ENCODE measurements around the gene HLA-DRA. TPM values are rescaled to one million over a fixed set of nuclear protein-coding genes. Genes with fewer than 3 reads are reported as not detected.

Gene HLA-DRA
- total and polyA plus RNA-seq, 2 of the 8 experiments (the other 6 are each of a cell fraction or from before 2014, with no cell fraction given), result 5.0 to 6.2 TPM

DNA sequence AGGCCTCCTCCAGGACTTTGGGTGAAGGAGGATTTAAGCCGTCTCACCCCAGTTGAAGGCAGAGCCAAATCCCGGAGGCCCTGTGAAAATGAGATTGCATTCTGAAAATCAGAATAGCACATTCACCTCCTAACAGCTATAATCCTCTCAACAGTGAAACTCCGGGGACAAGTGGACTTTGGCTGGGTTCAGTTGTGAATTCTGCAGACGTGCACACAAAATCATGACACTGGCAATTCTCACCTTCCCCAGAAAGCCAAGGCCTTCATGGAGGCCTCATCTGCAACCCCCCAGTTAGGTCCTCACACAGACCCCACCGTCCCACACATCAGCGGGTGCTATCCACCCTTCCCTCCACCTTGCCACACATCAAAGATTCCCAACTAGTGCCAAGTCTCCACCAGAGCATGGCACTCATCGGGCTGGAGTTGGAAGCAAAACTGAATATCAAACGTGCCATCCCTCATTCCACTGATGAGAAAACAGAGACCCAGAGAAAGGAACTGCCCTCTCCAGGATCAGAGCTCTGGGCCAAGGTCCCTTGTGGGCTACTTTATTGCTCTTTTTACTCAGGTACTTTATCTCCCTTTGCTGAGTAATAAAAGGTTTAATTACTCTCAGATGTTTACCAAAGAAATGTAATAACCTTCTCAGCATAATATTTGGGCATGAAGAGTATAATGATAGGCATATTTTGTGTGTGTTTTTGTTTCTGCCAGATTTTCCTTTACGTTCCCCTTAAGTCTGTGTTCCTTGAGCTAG, 27.9 kb upstream of the HLA-DRA start:
- Histone ChIP-seq H3K79me2 (ENCODE audit: control insufficient read depth in 1 of 2, insufficient read depth in 2 of 2, low read length in 2 of 2) (no peaks in the 10 kb centered on the region), H3K4me1 (replicated peaks in 1 of 4; ENCODE audit: control insufficient read depth in 3 of 4, insufficient read depth in 4 of 4, low read length in 3 of 4) (peaks cover 0 to 6% (median 2%) of the 10 kb centered on the region in 4 experiments; a peak in 3 of 7 replicates), H2BK12ac (ENCODE audit: low read depth, low read length) (no peak overlapping the region), H3K23ac (ENCODE audit: insufficient read length) (no peak overlapping the region), H4K5ac (ENCODE audit: insufficient read length, low read depth, low read length) (no peak overlapping the region), H3K56ac (replicated peaks; ENCODE audit: insufficient read length, low read depth, low read length) (no peak overlapping the region), H4K8ac (ENCODE audit: extremely low read depth, insufficient read depth, low read length) (no peak overlapping the region), H3K4ac (replicated peaks; ENCODE audit: insufficient read length, low read depth, low read length) (no peak overlapping the region), H3K18ac (ENCODE audit: extremely low read depth, low read length) (no peak overlapping the region), H4K20me1 (replicated peaks in 1 of 2; ENCODE audit: control insufficient read depth in 1 of 2, insufficient read depth in 2 of 2, low read length in 2 of 2) (peaks cover 0 to 1% of the 10 kb centered on the region in 2 experiments), H4K91ac (replicated peaks; ENCODE audit: insufficient read length, low read length) (no peak overlapping the region), H3K4me2 (ENCODE audit: insufficient read depth in 1 of 2, low read depth in 2 of 2, low read length in 2 of 2) (no peak overlapping the region), H3K23me2 (ENCODE audit: low read depth, low read length) (no peaks in the 10 kb centered on the region), H2BK5ac (ENCODE audit: low read depth, low read length) (no peak overlapping the region), H2BK20ac (ENCODE audit: low read length) (no peak overlapping the region), H2AFZ (ENCODE audit: low read length) (no peak overlapping the region), H3K14ac (ENCODE audit: insufficient read length) (no peak overlapping the region), H2AK5ac (ENCODE audit: low read depth, low read length) (no peak overlapping the region), H3K9ac (replicated peaks in 1 of 4; ENCODE audit: extremely low read depth in 1 of 4, low read depth in 3 of 4, low read length in 3 of 4) (no peak overlapping the region), H2BK15ac (ENCODE audit: low read length) (no peak overlapping the region), H3K4me3 (ENCODE audit: extremely low read depth in 1 of 4, insufficient read depth in 2 of 4, low read depth in 3 of 4, low read length in 4 of 4) (no peak overlapping the region), H3K36me3 (ENCODE audit: control insufficient read depth in 2 of 4, insufficient read depth in 4 of 4, low read length in 3 of 4) (no peaks in the 10 kb centered on the region), H2BK120ac (replicated peaks; ENCODE audit: low read depth, low read length) (no peak overlapping the region), H3K9me3 (ENCODE audit: insufficient read depth in 2 of 2, low read depth in 1 of 2, low read length in 1 of 2) (no peaks in the 10 kb centered on the region), H3K27ac (ENCODE audit: low read depth, low read length) (no peak overlapping the region), H3K27me3 (replicated peaks in 1 of 4; ENCODE audit: control insufficient read depth in 3 of 4, extremely low read depth in 1 of 4, insufficient read depth in 3 of 4, low read length in 3 of 4) (peaks cover 0 to 12% (median 1%) of the 10 kb centered on the region in 4 experiments; a peak in 1 of 7 replicates), H3K79me1 (ENCODE audit: low read depth, low read length) (no peaks in the 10 kb centered on the region)
- FAIRE-seq (no peak), DNase-seq (ENCODE audit: low read depth in 1 of 2, low spot score in 2 of 2) (no peak)
- WGBS, 2 experiments (ENCODE audit: extremely low coverage in 1 of 2, insufficient coverage in 1 of 2, insufficient read length in 1 of 2, insufficient replicate concordance in 2 of 2, low coverage in 1 of 2, low lambda C conversion rate in 2 of 2, missing lambda C conversion rate in 1 of 2), result 78% methylated on average over 9 of the region's 9 CpGs; no CpG with 5 or more reads in 1 of the 2 experiments
- POLR2A ChIA-PET (ENCODE audit: partially characterized antibody), result no interaction called here
- CTCF ChIA-PET (ENCODE audit: partially characterized antibody), result interaction anchor here (0.6 to 5.7 kb wide), 6 partner anchors 9 to 280 kb away, joined by 3 to 51 read pairs (median 22); no protein-coding TSS in a partner anchor
- TF ChIP-seq HDAC6 (IDR thresholded peaks at IDR 0.05; ENCODE audit: low read depth, low read length) (no peak), SIX5 (IDR thresholded peaks at IDR 0.05; ENCODE audit: low read depth, low read length) (no peak), ZNF274 (IDR thresholded peaks at IDR 0.05; ENCODE audit: borderline replicate concordance, extremely low read depth, low read length) (no peak), GABPA (IDR thresholded peaks at IDR 0.05; ENCODE audit: borderline replicate concordance, insufficient read depth, low read length) (no peak), TCF12 (IDR thresholded peaks at IDR 0.05; ENCODE audit: low read depth, low read length) (no peak), RFX5 (IDR thresholded peaks at IDR 0.05; ENCODE audit: borderline replicate concordance, low read depth, low read length) (no peak), CEBPB (IDR thresholded peaks at IDR 0.05; ENCODE audit: low read depth, low read length) (no peak), EZH2 (IDR thresholded peaks at IDR 0.05; ENCODE audit: low read depth, low read length, severe bottlenecking) (no peak), CTBP2 (IDR thresholded peaks at IDR 0.05; ENCODE audit: borderline replicate concordance, insufficient read depth, insufficient read length, low read length) (no peak)
- TF ChIP-seq, protein P1, sequence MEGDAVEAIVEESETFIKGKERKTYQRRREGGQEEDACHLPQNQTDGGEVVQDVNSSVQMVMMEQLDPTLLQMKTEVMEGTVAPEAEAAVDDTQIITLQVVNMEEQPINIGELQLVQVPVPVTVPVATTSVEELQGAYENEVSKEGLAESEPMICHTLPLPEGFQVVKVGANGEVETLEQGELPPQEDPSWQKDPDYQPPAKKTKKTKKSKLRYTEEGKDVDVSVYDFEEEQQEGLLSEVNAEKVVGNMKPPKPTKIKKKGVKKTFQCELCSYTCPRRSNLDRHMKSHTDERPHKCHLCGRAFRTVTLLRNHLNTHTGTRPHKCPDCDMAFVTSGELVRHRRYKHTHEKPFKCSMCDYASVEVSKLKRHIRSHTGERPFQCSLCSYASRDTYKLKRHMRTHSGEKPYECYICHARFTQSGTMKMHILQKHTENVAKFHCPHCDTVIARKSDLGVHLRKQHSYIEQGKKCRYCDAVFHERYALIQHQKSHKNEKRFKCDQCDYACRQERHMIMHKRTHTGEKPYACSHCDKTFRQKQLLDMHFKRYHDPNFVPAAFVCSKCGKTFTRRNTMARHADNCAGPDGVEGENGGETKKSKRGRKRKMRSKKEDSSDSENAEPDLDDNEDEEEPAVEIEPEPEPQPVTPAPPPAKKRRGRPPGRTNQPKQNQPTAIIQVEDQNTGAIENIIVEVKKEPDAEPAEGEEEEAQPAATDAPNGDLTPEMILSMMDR (IDR thresholded peaks at IDR 0.05; ENCODE audit: control extremely low read depth in 1 of 3, insufficient read depth in 1 of 3, low read depth in 1 of 3, low read length in 3 of 3), result no peak

Data from H1 (cell line).